Right cardiac atrium (tissue), 5 donors: ENCODE results near the gene CLEC4E. TPM values are rescaled to one million over a fixed set of nuclear protein-coding genes. Genes with fewer than 3 reads are reported as not detected.
"Not testable (repeated sequence)": the region's sequence is repeated elsewhere in the genome, so short reads cannot be mapped to it uniquely, and the experiment has no call there.

Source experiments
- ATAC-seq, 2 donors: fragments of 200-7000 bp; cut with Tn5 transposase; one replicate each; pipeline versions ENCODE4 v1.8.0 to v1.9.1; 2020; ENCODE audit warnings: moderate library complexity in 2 of 2, mild to moderate bottlenecking in 1 of 2
- DNase-seq, 3 donors: peaks; one replicate each; pipeline ENCODE4 v3.0.0-alpha.2; 2020
- H3K27ac ChIP-seq: one replicate; pipeline ENCODE4 v1.5.1; 2013; ENCODE audit warnings: mild to moderate bottlenecking, low read length, control low read depth, moderate library complexity
- H3K27me3 ChIP-seq: one replicate; pipeline ENCODE4 v1.6.1; 2013; ENCODE audit not compliant: control insufficient read depth, insufficient read depth
- H3K4me1 ChIP-seq: one replicate; pipeline ENCODE4 v1.6.1; 2013; ENCODE audit warnings: low read length; ENCODE audit not compliant: control insufficient read depth, insufficient read depth
- H3K4me3 ChIP-seq: one replicate; pipeline ENCODE4 v1.5.1; 2013; ENCODE audit warnings: low read length, control low read depth
- H3K9me3 ChIP-seq: one replicate; pipeline ENCODE4 v1.6.1; 2013; ENCODE audit warnings: low read length; ENCODE audit not compliant: control insufficient read depth
- WGBS: extraction: QIAGEN DNeasy Blood & Tissue Kit; methylation state at CpG from one replicate; pipeline ENCODE4 v1.1.7; 2013; 5-methylcytosine and 5-hydroxymethylcytosine counted together
- intact Hi-C, 4 donors: fragments of 100-400 bp; cut with DNase I; formaldehyde crosslinking; loops; one replicate each; pipeline versions ENCODE4 v1.11.0 to v1.14.0; 2022 to 2023
- long read RNA-seq, 4 donors: library from polyadenylated mRNA; unstranded; transcript quantifications; one replicate each; pipeline ENCODE4 v2.0.0, GENCODE V29; 2020 to 2021
- polyA plus RNA-seq: library from polyadenylated mRNA; stranded (reverse); fragments of 200-250 nt; gene quantifications from one replicate; pipeline ENCODE4 v1.2.3, GENCODE V29; 2013
- total RNA-seq, 4 donors: library from RNA; stranded (reverse); fragmentation: NEBNext Ultra II Directional; extraction: Animal tissue kit (Norgen Biotek cat#: 25700); gene quantifications; one replicate each; pipeline ENCODE4 v1.2.1, GENCODE V29; 2021
- donor health status: healthy with polysubstance abuse.
- donor health status: DM: no; HTN: yes; CAD: no.
- donor health status: DM: no; HTN: no; CAD: no.
- donor health status: DM: no; HTN: yes; CAD: no; lungs with severe emphysema.
- donor health status: DM: yes; HTN: yes; CAD: no.

Gene CLEC4E, protein sequence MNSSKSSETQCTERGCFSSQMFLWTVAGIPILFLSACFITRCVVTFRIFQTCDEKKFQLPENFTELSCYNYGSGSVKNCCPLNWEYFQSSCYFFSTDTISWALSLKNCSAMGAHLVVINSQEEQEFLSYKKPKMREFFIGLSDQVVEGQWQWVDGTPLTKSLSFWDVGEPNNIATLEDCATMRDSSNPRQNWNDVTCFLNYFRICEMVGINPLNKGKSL
- total RNA-seq (1 to 10 TPM in 3 of 4 donors, under 1 TPM in 1; 0.95 to 4.5 (median 2.1) TPM), polyA plus RNA-seq (1.9 TPM)
- long read RNA-seq, donor 1: 0 reads
- long read RNA-seq, donor 2: 0 reads
- long read RNA-seq, donor 3, partial matches to known transcripts: 0 of 1 reads
- long read RNA-seq, donor 3, other reads (novel, unspliced or antisense): 1 of 1 reads
- long read RNA-seq, donor 4: 0 reads

DNA sequence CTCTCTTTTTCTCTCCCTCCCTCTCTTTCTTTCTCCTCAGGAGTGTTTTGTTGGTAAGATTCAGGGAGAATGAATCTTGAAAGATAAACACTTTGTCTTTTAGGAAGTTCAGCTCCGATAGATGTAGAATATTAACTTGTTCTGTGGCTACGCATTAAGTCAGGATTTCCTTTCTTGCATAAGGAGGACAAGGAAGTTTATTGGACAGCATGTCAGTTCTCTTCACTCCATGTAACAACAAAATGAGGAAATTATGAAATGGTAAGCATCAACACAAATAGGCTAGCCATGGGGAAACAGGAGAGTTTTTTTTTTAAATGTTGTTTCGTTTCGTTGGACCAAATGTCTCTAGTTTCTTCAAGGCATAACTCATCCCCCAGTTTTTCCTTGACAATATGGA is at the start of gene CLEC4E:
CLEC4E (minus strand) TSS at position 75 of the 400 bp plus-strand sequence. CDS start 108 bp downstream, outside the sequence.
- H3K4me3 ChIP-seq, H3K27me3 ChIP-seq, H3K9me3 ChIP-seq, H3K4me1 ChIP-seq, H3K27ac ChIP-seq, DNase-seq: not testable (repeated sequence)
- ATAC-seq: peak; percentile 21 to 62
- WGBS: 59% methylated on average over 4 of the region's 4 CpGs
- intact Hi-C loops: loop anchor here in 1 of 4 donors (10.0 kb wide), 1 partner anchor 74 kb away; the partner anchor contains the start of gene AICDA

DNA sequence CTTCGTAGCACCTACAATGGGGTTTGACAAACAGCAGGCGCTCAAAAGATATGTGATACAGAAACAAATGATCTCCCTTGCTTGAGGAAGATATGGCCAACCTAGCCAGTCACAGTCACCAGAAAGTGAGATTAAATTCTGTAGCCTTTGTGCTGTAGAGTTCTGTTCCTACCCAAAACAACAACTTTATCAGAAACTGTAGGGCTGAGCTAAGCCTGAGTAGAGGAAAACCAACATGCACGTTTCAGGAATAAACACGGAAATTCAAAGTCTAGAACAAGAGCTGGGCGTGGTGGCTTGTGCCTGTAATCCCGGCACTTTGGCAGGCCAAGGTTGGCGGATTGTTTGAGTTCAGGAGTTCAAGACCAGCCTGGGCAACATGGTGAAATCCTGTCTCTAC is 49.0 kb upstream of the CLEC4E start:
- Histone ChIP-seq H3K27ac (no peak overlapping the region), H3K27me3 (no peaks in the 10 kb centered on the region), H3K9me3 (no peaks in the 10 kb centered on the region), H3K4me1 (no peaks in the 10 kb centered on the region), H3K4me3 (no peak overlapping the region)
- 75% methylated on average over 7 of the region's 7 CpGs for WGBS
- ATAC-seq (no peak), DNase-seq (no peak)
- intact Hi-C loops: no loop called here

DNA sequence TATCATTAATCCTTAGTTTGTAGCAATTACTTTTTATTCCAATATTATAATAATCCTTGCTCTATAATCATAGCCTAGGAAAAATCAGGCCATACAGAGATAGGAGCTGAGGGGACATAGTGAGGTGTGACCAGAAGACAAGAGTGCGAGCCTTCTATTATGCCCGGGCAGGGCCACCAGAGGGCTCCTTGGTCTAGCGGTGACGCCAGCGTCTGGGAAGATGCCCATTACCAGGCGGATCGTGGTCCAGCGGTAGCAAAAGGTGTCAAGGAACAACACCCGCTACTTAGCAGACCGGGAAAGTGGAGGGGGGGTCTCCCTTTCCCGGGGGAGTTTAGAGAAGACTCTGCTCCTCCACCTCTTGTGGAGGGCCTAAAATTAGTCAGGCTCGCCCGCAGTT is 43.8 kb upstream of the CLEC4E start:
- intact Hi-C loops, DNase-seq, ATAC-seq, H3K4me3 ChIP-seq, H3K27ac ChIP-seq, H3K9me3 ChIP-seq, H3K27me3 ChIP-seq, H3K4me1 ChIP-seq: not testable (repeated sequence)
- 87% methylated on average over 13 of the region's 13 CpGs for WGBS

DNA sequence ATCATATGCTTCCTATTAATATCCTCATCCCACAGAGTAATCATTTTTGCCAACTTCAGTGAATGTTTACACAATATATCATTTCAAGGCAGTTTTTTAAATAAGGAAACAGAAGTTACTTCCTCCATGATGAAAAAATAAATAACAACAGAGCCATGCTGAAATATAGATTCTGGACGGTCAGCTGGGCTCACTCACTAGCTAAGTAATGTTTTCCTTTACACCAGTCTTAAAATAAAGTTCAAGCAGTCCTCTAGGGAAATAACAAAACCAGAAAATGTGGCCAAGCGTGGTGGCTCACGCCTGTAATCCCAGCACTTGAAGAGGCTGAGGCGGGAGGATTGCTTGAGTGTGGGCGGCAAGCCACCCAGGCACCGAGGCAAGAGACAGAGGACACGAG is 43.3 kb upstream of the CLEC4E start:
- 60% methylated on average over 7 of the region's 7 CpGs for WGBS
- intact Hi-C loops: no loop called here
- no peaks in the 10 kb centered on the region for H3K9me3 ChIP-seq
- H3K27me3 ChIP-seq: no peaks in the 10 kb centered on the region
- H3K4me1 ChIP-seq: no peaks in the 10 kb centered on the region
- H3K27ac ChIP-seq: no peak overlapping the region
- no peak overlapping the region for H3K4me3 ChIP-seq
- DNase-seq (no peak), ATAC-seq (no peak)

DNA sequence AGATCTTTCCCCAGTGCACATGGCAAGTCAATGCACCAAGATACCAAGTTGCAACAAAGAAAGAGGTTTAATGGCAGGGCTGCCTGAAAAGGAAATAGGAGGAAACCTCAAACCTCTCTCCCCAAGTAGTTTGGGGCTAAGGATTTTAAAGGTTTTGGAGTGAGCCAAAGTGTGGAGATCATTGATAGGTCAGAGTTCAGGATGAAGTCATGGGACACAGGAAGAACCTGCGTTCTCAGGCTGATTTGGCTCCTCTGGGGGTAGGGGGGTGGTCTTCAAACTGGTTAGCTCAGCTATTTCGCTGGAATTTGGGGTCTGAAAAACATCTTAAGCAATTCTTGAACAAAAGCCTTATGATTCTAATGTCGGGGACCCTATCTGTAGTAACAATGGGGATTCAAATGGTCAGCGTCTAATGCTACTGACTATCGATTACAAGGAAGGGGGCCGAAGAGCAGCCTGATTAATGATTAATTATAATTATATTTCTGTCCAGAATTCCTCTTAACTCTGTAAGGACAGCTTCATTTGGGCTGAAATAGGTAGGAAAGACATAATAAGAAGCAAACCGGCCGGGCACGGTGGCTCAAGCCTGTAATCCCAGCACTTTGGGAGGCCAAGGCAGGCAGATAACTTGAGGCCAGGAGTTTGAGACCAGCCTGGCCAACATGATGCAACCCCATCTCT is 40.5 kb upstream of the CLEC4E start:
- WGBS: 66% methylated on average over 9 of the region's 9 CpGs
- Histone ChIP-seq H3K27me3 (no peaks in the 10 kb centered on the region), H3K4me1 (no peaks in the 10 kb centered on the region), H3K4me3 (no peak overlapping the region), H3K27ac (no peak overlapping the region), H3K9me3 (no peaks in the 10 kb centered on the region)
- intact Hi-C loops: no loop called here
- ATAC-seq (no peak), DNase-seq (no peak)

DNA sequence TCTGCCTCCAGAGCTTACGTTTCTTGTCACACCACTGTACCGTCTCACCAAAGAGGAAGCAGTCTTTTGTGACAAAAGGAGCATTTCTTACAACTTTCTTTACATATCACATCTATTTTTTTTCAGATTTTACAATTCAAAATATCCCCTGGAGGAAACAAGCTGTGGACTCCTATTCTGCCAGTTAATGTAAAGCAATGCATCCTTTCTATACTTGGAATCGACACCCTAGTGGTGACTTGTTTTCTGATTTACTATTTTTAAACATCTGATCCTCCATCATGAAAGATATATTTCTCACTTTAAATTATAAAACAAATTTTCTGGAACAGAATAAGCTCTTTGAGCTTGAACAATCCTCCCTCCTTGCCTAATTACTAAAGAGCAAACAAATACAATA is 37.2 kb upstream of the CLEC4E start:
- no peak for DNase-seq
- Histone ChIP-seq H3K4me1 (no peaks in the 10 kb centered on the region), H3K9me3 (no peaks in the 10 kb centered on the region), H3K27ac (no peak overlapping the region), H3K27me3 (no peaks in the 10 kb centered on the region), H3K4me3 (no peak overlapping the region)
- no peak for ATAC-seq
- WGBS: 69% methylated on average over 3 of the region's 3 CpGs
- intact Hi-C loops: no loop called here

DNA sequence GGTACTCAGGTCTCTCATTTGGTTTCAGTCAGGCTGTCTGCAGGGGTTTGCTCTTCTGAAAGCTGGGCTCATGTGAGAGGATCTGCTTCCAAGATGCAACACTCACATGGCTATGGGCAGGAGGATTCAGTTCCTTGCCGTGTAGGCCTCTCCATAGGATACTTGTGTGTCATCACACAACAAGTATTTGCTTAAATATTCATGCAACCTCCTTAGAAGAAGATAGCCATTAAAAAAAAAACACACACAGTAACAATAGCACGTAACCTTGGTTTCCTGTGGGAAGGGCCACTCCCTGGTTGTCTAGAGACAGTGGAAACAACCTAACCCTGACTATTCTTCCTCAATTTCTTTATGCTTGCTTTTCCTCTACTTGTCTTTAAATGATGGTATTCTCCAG is 31.8 kb upstream of the CLEC4E start:
- no peaks in the 10 kb centered on the region for H3K9me3 ChIP-seq
- intact Hi-C loops: no loop called here
- H3K4me3 ChIP-seq: no peak overlapping the region
- 38% methylated on average over 2 of the region's 2 CpGs for WGBS
- H3K27ac ChIP-seq: no peak overlapping the region
- DNase-seq (no peak), ATAC-seq (peak; percentile 43 to 78)
- no peaks in the 10 kb centered on the region for H3K27me3 ChIP-seq
- H3K4me1 ChIP-seq: no peaks in the 10 kb centered on the region

DNA sequence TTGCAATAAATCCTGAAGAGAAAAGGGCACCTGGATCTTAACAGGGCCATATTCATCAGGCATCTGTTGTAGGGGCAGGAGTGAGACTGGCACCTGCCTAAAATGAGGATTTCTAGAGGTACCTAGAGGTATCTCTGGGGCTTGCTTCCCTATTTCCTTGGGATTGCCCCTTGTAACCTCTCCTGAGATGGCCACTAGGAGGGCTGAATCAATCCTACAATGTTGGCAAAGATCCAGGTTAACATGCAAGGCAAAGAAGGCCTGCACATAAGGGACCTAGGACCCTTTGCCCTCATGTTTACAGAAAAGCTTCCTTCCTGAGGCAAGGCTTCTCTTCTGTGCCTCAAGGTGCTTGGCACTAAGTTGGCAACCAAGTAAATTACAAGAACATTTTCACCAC is 25.8 kb upstream of the CLEC4E start:
- intact Hi-C loops: no loop called here
- Histone ChIP-seq H3K4me1 (no peaks in the 10 kb centered on the region), H3K4me3 (no peak overlapping the region), H3K27ac (no peak overlapping the region), H3K27me3 (no peaks in the 10 kb centered on the region), H3K9me3 (no peaks in the 10 kb centered on the region)
- no peak for DNase-seq
- no peak for ATAC-seq

DNA sequence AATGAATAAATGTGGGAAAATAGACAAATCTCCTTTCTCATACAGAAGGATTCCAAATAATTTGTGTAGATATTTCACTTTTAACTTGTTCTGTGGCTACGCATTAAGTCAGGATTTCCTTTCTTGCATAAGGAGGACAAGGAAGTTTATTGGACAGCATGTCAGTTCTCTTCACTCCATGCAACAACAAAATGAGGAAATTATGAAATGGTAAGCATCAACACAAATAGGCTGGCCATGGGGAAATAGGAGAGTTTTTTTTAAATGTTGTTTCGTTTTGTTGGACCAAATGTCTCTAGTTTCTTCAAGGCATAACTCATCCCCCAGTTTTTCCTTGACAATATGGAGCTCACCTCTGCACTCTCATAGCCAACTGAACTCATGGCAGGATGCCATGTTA is 25.3 kb upstream of the CLEC4E start:
- 68% methylated on average over 2 of the region's 2 CpGs for WGBS
- H3K4me3 ChIP-seq, ATAC-seq, H3K27me3 ChIP-seq, H3K27ac ChIP-seq, DNase-seq, H3K9me3 ChIP-seq, H3K4me1 ChIP-seq, intact Hi-C loops: not testable (repeated sequence)

DNA sequence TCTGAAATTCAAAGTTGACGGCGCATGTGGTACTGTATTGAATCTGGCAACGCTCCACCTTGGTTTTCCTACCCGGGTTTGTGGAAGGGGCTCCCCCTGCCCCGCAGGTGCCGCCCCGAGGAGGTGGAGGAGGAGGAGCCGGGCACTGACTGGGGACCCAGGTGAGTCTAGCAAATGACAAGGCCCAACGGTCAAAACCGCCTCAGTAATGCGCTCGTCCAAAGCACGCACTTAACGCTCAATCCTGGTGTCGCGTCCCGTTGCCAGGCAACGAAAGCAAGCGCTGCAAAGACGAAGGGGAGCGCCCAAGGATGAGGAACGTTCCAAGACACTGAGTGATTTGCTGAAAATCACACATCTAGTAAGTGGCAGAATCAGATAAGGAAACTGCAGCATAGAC is 24.0 kb upstream of the CLEC4E start:
- H3K4me1 ChIP-seq: no peaks in the 10 kb centered on the region
- ATAC-seq (no peak), DNase-seq (no peak)
- intact Hi-C loops: no loop called here
- 58% methylated on average over 22 of the region's 22 CpGs for WGBS
- no peak overlapping the region for H3K4me3 ChIP-seq
- no peak overlapping the region for H3K27ac ChIP-seq
- no peaks in the 10 kb centered on the region for H3K9me3 ChIP-seq
- no peaks in the 10 kb centered on the region for H3K27me3 ChIP-seq

DNA sequence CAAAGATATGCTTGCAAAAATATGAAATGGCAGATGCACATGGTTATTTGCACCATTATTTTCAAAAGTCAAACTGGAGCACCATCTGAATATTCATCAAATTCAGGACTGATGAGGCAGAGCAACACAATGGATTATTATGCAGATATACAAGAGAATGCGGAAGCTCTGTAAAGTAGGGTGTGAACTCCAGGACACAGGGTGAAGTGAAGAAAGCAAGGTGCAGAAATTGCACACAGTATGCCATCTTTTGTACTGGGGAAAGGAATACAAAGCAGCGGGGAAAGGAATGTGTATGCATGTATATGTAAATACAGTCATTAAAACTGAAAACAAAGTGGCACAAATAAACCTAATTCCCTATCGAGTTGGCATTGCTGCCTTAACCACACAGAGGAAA is 22.7 kb upstream of the CLEC4E start:
- no peaks in the 10 kb centered on the region for H3K27me3 ChIP-seq
- H3K27ac ChIP-seq: no peak overlapping the region
- DNase-seq (no peak), ATAC-seq (no peak)
- intact Hi-C loops: no loop called here
- H3K4me3 ChIP-seq: no peak overlapping the region
- H3K9me3 ChIP-seq: no peaks in the 10 kb centered on the region
- H3K4me1 ChIP-seq: no peaks in the 10 kb centered on the region
- 76% methylated on average over 3 of the region's 3 CpGs for WGBS
